22Rv1 (cell line): ENCODE data around the gene OR7D2.
"Not testable (repeated sequence)": the region's sequence is repeated elsewhere in the genome, so short reads cannot be mapped to it uniquely, and the experiment has no call there.

Experiments used
- H3K27ac ChIP-seq: fragments of 450-650 bp; 2 replicates; pipeline ENCODE4 v1.5.1; 2017
- CTCF ChIP-seq: fragments of 450-650 bp; IDR thresholded peaks from 2 replicates; pipeline ENCODE4 v1.5.1; 2017; ENCODE audit warnings: mild to moderate bottlenecking
- ZFX ChIP-seq: fragments of 450-650 bp; IDR thresholded peaks from 2 replicates; pipeline ENCODE4 v1.6.1; 2017; ENCODE audit warnings: antibody characterized with exemption, borderline replicate concordance

OR7D2 gene

GRCh38 chr19:9189535-9189934, 10.8 kb downstream of the OR7D2 start:
- H3K27ac ChIP-seq = no peak overlapping the region
- no peak for TF ChIP-seq CTCF
- no peak for TF ChIP-seq ZFX

DNA sequence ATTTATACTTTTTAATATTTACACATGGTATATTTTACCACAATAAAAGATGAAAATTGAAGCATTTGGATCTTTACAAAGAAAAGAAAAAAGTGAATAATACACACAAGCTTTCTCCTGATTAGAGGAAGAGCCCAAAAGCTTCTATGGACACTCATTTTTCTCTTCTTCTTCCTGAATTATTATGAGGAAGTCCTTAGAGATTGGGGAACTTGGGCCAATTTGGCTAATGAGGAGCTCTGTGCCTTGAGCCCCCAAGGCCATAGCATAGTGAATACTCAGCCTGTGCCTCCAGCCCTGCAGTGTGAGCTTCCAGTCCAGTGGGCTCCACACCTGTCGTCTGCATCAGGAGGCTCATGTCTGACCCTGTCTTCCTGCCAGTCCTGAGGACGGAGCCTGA, 19.3 kb downstream of the OR7D2 start:
- not testable (repeated sequence) for H3K27ac ChIP-seq

GRCh38 chr19:9205501-9206113, 26.8 kb downstream of the OR7D2 start:
- no peak overlapping the region for H3K27ac ChIP-seq
- peak; percentile 93 for TF ChIP-seq CTCF
- TF ChIP-seq ZFX = no peak

- TF ChIP-seq ZFX (no peak), CTCF (no peak)
- no peak within 1 kb of the TSS for H3K27ac ChIP-seq
These were observed 40.7 kb downstream of the OR7D2 start, which contains the start of gene OR7D4 for GRCh38 chr19:9219489-9219888. Gene OR7D4 (minus strand): TSS chr19:9219589. CDS start chr19:9214837, 4,752 bp downstream.
